Stomach (tissue), 9 donors: ENCODE measurements around the gene STX2. TPM values are rescaled to one million over a fixed set of nuclear protein-coding genes. Genes with fewer than 3 reads are reported as not detected.

Experiments used
- DNase-seq, 2 donors: peaks; one replicate each; pipeline versions ENCODE4 v3.0.0 to v3.0.0-alpha.2; 2013 to 2019
- H3K27ac ChIP-seq, 5 donors: fragments of 200-600 bp in 4 of 5; sonication (generic) in 4 of 5; one replicate each; pipeline ENCODE4 v1.5.1; 2013 to 2019; ENCODE audit warnings: mild to moderate bottlenecking in 1 of 5, moderate library complexity in 1 of 5
- H3K27me3 ChIP-seq, 3 donors: fragments of 200-600 bp; sonication (generic); one replicate each; pipeline ENCODE4 v1.5.1; 2017 to 2019; ENCODE audit warnings: mixed run types in 1 of 3
- H3K36me3 ChIP-seq, 4 donors: fragments of 200-600 bp; sonication (generic); 1 replicate in 3 of 4; 2 replicates in 1 of 4; pipeline ENCODE4 v1.5.1; 2016 to 2019
- H3K4me1 ChIP-seq, 4 donors: fragments of 200-600 bp; sonication (generic); one replicate each; pipeline ENCODE4 v1.5.1; 2016 to 2019
- H3K4me3 ChIP-seq, 4 donors: fragments of 200-600 bp; sonication (generic) in 3 of 4; one replicate each; pipeline ENCODE4 v1.5.1; 2016 to 2019; ENCODE audit warnings: mild to moderate bottlenecking in 1 of 4
- H3K9me3 ChIP-seq, 4 donors: fragments of 200-600 bp; sonication (generic); one replicate each; pipeline ENCODE4 v1.5.1; 2016 to 2019
- EP300 ChIP-seq: sonication (generic); formaldehyde crosslinking; IDR thresholded peaks from one replicate; pipeline ENCODE4 v1.6.1; 2017; ENCODE audit warnings: antibody characterized with exemption
- POLR2A ChIP-seq, 4 donors: fragments of 450-650 bp; IDR thresholded peaks; one replicate each; pipeline ENCODE4 v1.6.1; 2016; ENCODE audit warnings: antibody characterized with exemption in 4 of 4, control low read depth in 2 of 4, mild to moderate bottlenecking in 1 of 4, moderate library complexity in 1 of 4
- POLR2AphosphoS5 ChIP-seq, 3 donors: sonication (generic); formaldehyde crosslinking; IDR thresholded peaks; one replicate each; pipeline ENCODE4 v1.6.1; 2016; ENCODE audit warnings: antibody characterized with exemption in 3 of 3
- WGBS, 5 donors: extraction: QIAGEN DNeasy Blood & Tissue Kit in 3 of 5; methylation state at CpG; one replicate each; pipeline versions ENCODE4 v1.1.5 to v1.1.7; 2013 to 2018; 5-methylcytosine and 5-hydroxymethylcytosine counted together
- intact Hi-C: fragments of 100-400 bp; cut with DNase I; formaldehyde crosslinking; loops from one replicate; pipeline ENCODE4 v1.15.1; 2023; ENCODE audit warnings: low total_unique reads
- polyA plus RNA-seq, 3 donors: library from polyadenylated mRNA; stranded (reverse); fragments of 200-250 nt; gene quantifications; one replicate each; pipeline ENCODE4 v1.2.3, GENCODE V29; 2013
- total RNA-seq, 5 donors: library from RNA; depleted of rRNA; stranded (reverse); fragments of >200 nt; gene quantifications; one replicate each; pipeline versions ENCODE4 v1.1.0 to v1.2.3, GENCODE V29; 2014 to 2016
- TF ChIP-seq, protein P1 (sequence below), 7 experiments: fragments of 450-650 bp in 4 of 7; fragments of 200-600 bp in 3 of 7; sonication (generic) in 3 of 7; IDR thresholded peaks; one replicate each; pipeline ENCODE4 v1.5.1; 2016 to 2019; ENCODE audit warnings: antibody characterized with exemption in 7 of 7, control low read depth in 2 of 7, mild to moderate bottlenecking in 1 of 7
- donor health status: healthy with polysubstance abuse.
- donor health status: Bipolar disorder and iron deficiency.
- donor health status: healthy.

STX2 gene
- total and polyA plus RNA-seq, 8 donors: 5.3 to 27.2 (median 8.7) TPM

DNA sequence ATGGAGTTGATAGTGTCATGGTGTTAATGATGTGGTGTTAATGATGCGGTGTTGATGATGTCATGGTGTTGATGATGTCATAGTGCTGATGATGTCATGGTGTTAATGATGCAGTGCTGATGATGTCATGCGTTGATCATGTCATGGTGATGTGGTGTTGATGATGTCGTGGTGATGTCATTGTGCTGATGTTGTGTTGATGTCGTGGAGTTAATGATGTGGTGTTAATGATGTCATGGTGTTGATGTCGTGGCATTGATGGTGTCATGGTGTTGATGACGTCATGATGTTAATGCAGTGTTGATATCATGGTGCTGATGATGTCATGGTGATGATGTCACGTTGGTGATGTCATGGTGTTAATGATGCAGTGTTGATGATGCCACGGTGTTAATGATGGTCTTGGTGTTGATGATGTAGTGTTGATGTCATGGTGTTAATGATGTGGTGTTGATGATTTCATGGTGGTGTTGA lies 73.8 kb downstream of the STX2 start:
- H3K4me1 ChIP-seq: no peaks in the 10 kb centered on the region
- H3K27me3 ChIP-seq: peaks cover 0 to 41% (median 15%) of the 10 kb centered on the region in 3 donors
- H3K9me3 ChIP-seq: no peaks in the 10 kb centered on the region
- WGBS, 5 donors: 86 to 92% (median 92%) methylated on average over 8 of the region's 8 CpGs
- TF ChIP-seq POLR2A (IDR thresholded peaks at IDR 0.05) (no peak), EP300 (no peak), POLR2AphosphoS5 (IDR thresholded peaks at IDR 0.05) (no peak)
- TF ChIP-seq, protein P1, sequence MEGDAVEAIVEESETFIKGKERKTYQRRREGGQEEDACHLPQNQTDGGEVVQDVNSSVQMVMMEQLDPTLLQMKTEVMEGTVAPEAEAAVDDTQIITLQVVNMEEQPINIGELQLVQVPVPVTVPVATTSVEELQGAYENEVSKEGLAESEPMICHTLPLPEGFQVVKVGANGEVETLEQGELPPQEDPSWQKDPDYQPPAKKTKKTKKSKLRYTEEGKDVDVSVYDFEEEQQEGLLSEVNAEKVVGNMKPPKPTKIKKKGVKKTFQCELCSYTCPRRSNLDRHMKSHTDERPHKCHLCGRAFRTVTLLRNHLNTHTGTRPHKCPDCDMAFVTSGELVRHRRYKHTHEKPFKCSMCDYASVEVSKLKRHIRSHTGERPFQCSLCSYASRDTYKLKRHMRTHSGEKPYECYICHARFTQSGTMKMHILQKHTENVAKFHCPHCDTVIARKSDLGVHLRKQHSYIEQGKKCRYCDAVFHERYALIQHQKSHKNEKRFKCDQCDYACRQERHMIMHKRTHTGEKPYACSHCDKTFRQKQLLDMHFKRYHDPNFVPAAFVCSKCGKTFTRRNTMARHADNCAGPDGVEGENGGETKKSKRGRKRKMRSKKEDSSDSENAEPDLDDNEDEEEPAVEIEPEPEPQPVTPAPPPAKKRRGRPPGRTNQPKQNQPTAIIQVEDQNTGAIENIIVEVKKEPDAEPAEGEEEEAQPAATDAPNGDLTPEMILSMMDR (IDR thresholded peaks at IDR 0.05): no peak
- no peaks in the 10 kb centered on the region for H3K36me3 ChIP-seq
- intact Hi-C loops: no loop called here
- peak in 1 of 2 donors; percentile 15 for DNase-seq
- H3K27ac ChIP-seq: no peak overlapping the region
- H3K4me3 ChIP-seq: no peak overlapping the region

DNA sequence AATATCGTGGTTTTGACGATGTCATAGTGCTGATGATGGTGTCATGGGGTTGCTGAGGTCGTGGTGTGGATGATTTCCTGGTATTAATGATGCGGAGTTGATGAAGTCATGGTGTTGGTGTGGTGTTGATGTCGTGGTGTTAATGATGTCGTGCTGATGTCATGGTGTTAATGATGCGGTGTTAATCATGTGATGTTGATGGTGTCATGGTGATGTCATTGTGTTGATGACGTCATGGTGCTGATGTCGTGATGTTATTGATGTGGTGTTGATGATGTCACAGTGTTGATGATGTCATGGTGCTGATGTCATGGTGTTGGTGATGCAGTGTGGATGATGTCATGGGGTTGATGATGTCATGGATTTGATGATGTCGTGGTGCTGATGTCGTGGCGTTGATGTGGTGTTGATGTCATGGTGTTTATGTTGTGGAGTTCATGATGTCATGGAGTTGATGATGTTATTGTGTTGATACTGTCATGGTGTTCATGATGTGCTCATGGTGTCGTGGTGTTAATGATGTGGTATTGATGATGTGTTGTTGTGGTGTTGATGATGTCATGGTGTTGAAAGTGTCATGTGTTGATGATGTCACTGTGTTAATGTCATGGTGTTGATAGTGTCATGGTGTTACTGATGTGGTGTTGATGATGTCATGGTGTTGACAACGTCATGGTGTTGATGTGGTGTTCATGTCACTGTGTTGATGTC lies 74.4 kb downstream of the STX2 start:
- TF ChIP-seq, protein P1 (IDR thresholded peaks at IDR 0.05): no peak
- TF ChIP-seq POLR2AphosphoS5 (IDR thresholded peaks at IDR 0.05) (no peak), EP300 (no peak), POLR2A (IDR thresholded peaks at IDR 0.05) (no peak)
- Histone ChIP-seq H3K27me3 (peaks cover 0 to 47% (median 15%) of the 10 kb centered on the region in 3 donors), H3K4me1 (no peaks in the 10 kb centered on the region), H3K9me3 (no peaks in the 10 kb centered on the region), H3K4me3 (no peak overlapping the region), H3K27ac (no peak overlapping the region), H3K36me3 (no peaks in the 10 kb centered on the region)
- intact Hi-C loops: no loop called here
- peak in 1 of 2 donors; percentile 35 for DNase-seq
- 78 to 97% (median 93%) methylated on average over 14 of the region's 14 CpGs for WGBS, 5 donors

DNA sequence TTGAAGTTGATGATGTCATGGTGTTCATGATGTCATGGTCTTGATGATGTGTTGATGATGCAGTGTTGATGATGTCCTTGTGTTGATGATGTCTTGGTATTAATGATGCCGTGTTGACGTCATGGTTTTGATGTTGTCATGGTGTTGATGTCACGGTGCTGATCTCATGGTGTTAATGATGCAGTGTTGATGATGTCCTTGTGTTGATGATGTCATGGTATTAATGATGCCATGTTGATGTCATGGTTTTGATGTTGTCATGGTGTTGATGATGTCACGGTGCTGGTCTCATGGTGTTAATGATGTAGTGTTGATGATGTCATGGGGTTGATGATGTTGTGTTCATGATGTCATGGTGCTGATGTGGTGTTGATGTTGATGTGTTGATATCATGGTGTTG lies 75.0 kb downstream of the STX2 start:
- intact Hi-C loops: no loop called here
- WGBS, 5 donors: 88 to 99% (median 95%) methylated on average over 4 of the region's 4 CpGs
- TF ChIP-seq POLR2A (IDR thresholded peaks at IDR 0.05): no peak
- TF ChIP-seq, protein P1 (IDR thresholded peaks at IDR 0.05): no peak
- TF ChIP-seq EP300: no peak
- TF ChIP-seq POLR2AphosphoS5 (IDR thresholded peaks at IDR 0.05): no peak
- Histone ChIP-seq H3K9me3 (no peaks in the 10 kb centered on the region), H3K4me1 (no peaks in the 10 kb centered on the region), H3K27me3 (peaks cover 0 to 47% (median 15%) of the 10 kb centered on the region in 3 donors), H3K4me3 (no peak overlapping the region), H3K27ac (no peak overlapping the region), H3K36me3 (no peaks in the 10 kb centered on the region)
- DNase-seq: peak in 1 of 2 donors; percentile 22

DNA sequence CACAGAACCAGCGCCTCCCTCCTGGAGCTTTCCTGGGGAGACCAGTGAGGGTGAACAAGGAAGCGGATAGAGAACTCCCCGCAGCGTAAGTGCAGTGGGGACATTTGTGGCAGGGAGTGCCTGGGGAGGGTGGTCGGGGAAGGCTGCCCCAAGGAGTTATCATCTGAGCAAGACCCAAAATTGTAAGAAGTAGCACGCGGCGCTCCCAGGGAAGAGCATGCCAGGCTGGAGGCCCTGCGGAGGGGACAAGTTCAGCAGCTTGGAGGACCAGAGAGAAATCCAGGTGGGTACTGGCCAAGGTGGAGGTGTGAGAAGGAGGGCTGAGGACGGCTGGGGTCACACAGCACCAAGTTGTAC lies 76.8 kb downstream of the STX2 start:
- 56 to 77% (median 64%) methylated on average over 10 of the region's 10 CpGs for WGBS, 5 donors
- no peak for TF ChIP-seq POLR2A (IDR thresholded peaks at IDR 0.05)
- TF ChIP-seq, protein P1 (IDR thresholded peaks at IDR 0.05): no peak
- no peak for TF ChIP-seq EP300
- TF ChIP-seq POLR2AphosphoS5 (IDR thresholded peaks at IDR 0.05): no peak
- Histone ChIP-seq H3K27me3 (peaks cover 0 to 47% (median 15%) of the 10 kb centered on the region in 3 donors), H3K9me3 (no peaks in the 10 kb centered on the region), H3K4me1 (no peaks in the 10 kb centered on the region), H3K36me3 (no peaks in the 10 kb centered on the region), H3K4me3 (no peak overlapping the region), H3K27ac (no peak overlapping the region)
- intact Hi-C loops: no loop called here
- DNase-seq: no peak
